T-helper 1 cell treated with Interleukin-12 subunit alpha and Interleukin-12 subunit beta and Interleukin-4 antibody, amounts not matched to agents 30 ng/mL and 1 ng/mL, for 36 hours (primary cell): ENCODE data around the gene KCNQ1. TPM values are rescaled to one million over a fixed set of nuclear protein-coding genes. Genes with fewer than 3 reads are reported as not detected.

Source experiments
- intact Hi-C: fragments of 100-400 bp; cut with micrococcal nuclease; formaldehyde crosslinking; loops from one replicate; pipeline ENCODE4 v1.15.1; 2024
- total RNA-seq: library from RNA; stranded (reverse); gene quantifications from 2 replicates; pipeline ENCODE4 v1.2.3, GENCODE V29; 2022

The KCNQ1 gene
- total RNA-seq, 1 donor from 2014 or later: 16.9 TPM

DNA sequence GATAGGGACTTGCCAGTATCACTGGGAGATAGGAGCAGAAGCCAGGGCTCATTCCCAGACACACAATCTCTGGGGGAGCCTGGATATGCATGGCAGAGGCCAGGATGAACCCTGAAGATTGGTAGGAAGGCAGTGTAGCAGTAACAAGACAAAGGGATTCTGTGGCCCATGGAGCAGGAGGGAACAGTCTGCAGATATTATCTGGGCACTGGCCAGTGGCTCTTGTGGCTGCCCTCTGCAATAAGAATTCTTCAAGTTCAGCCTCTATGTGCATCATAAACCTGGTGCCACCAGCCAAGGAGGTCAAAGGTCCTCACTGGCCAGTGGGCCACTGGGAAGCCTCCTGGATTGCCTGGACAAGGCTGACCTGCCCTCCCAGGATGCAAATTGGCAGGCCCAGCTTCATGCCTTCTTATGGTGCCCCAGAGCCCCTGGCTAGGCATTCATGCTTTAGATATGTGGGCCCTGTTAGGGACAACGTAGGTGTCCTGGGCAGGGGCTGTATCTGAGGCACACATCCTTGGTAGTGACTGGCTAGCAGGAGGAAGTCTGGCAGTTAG is 225.8 kb downstream of the KCNQ1 start:
- intact Hi-C loops: no loop called here

DNA sequence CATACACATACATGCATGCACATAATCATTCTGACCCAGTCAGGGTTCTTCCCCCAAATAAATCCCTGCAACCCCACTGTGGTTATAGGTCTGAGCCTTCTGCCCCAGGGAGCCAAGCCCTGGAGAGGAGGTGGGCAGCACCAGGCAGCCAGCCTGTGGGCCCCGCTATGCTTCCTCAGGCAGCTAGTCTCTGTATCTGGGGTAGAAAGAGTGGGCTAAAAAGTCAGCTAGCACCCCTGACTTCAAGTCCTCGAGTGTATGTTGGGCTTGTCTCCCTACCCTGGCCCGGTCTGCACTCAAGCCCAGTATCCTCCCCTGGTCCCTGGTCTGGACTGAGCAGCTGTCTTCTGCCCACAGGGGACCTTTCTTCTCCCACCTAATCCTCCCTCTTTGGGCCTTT is 226.9 kb downstream of the KCNQ1 start:
- intact Hi-C loops: no loop called here

DNA sequence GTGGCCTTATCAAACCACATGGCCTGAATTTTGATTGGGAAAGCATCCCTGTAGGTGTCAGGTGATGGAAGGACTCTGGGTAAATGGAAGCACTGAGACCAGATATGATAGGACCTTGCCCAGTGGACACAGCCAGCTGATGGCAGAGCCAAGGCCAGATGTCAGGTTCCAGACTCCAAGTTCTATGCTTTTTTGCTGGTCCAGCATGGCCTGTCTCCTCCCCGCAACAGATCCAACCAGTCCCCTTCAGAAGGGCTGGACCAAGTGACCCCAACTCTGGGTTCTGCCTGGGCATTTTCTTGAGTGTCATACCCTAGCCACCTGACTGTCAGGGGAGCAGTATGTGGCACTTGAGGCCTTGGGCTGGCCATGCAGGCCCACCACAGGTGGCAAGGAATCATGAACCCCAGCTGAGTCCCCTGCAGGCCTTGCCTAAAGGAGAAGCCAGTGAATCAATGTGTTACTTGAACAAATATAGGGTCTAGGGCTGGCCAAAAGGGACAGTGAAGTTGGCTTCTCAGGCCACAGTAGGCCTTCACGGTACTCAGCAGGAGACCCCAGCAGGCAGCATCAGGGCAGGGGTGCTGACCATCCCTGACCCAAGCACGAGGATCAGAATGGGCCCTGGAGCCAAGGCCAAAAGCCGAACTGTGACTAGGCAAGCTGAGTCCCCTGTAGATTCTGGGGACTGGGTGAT is 227.9 kb downstream of the KCNQ1 start:
- intact Hi-C loops: no loop called here

DNA sequence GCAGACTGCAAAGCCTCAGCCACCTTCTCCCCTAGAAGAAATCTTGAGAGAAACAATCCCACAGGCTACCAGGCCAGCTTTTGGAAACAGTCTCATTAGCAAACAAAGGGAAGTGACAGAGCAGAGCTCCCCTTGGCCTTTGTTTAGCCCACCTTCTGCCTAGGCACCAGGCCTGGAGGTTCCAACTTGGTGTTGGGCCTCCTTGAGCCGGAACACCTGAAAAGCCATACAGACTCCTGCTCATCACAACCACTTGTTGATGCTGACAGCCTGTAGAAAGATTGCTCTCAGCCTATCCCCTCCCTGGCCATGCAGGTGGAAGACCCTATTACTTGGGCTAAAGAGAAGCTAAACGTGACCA is 228.4 kb downstream of the KCNQ1 start:
- intact Hi-C loops: no loop called here

DNA sequence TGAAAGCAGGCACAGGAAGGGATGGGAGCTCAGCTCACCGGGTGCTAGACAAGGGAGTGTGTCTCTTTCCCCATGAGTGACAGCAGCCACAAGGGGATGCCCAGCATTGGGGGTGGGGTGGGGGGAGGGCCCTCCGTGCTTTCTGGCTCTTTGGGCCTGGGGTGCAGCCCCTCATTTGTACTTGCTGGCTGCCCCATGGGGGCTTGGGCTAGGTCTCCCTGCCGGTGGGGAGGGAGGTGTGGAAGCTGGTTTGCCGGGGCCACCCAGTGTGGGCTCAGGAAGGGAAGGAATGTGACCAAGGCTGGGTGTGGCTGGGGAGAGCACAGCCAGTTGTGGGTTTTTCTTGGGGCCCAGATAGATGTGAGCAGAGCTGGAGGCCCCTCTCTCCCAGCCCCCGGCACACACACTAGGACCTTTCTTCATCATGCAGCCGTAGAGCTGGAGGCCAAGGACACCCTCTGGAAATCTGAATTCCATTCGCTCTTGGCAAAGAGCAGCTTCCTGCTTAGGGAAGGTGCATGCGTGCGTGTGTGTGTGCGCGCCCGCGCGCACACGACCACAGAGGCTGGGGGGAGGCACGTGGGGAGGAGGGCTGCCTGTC is 229.2 kb downstream of the KCNQ1 start:
- intact Hi-C loops: no loop called here

DNA sequence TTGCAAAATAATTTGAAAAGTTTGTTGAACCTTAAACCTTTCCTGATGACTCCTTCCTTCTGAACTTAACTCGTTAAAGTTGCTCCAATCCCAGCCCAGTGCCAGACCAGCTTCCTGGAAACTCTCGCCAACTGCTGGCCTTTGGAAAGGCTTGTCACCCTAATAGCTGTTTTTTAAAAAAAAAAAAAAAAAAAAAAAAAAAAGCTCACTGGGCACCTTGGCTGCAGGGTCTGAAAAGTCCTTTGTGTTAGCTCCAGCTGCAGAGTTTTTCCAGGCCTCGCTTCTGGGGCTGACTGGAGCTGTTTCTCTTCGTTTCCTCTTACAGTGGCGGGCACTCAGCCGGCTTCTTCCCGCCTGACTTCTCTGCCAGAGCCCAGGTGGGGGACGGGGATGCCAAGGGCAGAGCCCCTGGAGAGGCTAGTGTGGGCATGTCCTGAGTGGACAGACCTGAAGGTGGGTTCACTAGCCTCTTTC is 229.9 kb downstream of the KCNQ1 start:
- intact Hi-C loops: no loop called here

DNA sequence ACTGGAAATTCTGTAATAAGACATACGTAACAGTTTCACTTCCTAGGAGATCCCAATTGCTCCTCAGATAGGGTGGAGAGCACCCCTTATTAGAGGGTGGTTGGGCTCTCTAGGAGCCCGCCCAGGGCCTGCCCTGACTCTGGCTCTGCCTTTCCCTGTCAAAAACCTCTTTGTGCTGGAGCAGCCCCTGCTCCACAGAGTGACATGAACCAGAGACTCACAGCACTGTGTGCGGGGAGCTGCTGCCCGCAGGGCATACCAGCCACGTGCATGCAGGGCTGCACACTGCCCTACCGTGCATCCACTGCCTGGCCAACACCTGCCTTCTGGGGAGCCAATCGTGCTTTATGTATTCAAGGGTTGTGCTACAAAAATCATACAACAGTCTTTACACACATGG is 230.7 kb downstream of the KCNQ1 start:
- intact Hi-C loops: no loop called here

DNA sequence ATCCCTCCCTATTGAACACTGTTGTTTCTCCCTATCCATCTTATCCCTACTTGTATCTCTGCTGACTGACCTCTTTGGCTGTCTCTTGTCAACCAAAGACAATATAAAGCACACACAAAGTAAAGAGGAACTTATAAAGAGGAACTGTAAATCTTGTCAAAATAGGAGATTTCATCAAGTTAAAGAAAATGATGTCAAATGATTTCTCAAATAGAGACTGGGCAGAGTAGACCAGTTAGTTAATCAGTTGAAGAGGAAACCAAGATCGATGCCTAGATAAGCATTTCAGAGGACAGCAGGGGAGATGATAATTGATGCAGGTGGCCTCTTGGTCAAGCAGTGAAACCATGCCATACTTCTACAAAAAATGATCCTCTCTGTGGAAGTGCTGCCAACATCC is 232.3 kb downstream of the KCNQ1 start:
- intact Hi-C loops: no loop called here

DNA sequence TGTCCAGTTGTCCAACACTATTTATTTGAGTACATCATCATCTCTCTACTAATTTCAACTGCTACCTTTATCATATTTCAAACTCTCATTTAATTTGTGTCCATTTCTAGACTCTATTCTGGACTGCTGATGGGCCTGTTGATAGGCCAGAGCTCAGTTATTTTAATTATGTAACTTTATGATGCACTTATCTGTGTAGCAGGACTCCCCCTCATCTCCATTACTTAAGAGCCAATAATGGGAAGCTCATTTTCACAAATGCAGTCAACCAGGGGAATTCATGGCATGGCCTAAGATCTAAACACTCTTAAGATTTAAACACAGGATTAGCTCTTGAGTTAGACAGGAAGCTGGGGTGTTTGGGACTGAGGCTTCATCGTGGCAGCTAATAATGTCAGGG is 233.6 kb downstream of the KCNQ1 start:
- intact Hi-C loops: no loop called here

DNA sequence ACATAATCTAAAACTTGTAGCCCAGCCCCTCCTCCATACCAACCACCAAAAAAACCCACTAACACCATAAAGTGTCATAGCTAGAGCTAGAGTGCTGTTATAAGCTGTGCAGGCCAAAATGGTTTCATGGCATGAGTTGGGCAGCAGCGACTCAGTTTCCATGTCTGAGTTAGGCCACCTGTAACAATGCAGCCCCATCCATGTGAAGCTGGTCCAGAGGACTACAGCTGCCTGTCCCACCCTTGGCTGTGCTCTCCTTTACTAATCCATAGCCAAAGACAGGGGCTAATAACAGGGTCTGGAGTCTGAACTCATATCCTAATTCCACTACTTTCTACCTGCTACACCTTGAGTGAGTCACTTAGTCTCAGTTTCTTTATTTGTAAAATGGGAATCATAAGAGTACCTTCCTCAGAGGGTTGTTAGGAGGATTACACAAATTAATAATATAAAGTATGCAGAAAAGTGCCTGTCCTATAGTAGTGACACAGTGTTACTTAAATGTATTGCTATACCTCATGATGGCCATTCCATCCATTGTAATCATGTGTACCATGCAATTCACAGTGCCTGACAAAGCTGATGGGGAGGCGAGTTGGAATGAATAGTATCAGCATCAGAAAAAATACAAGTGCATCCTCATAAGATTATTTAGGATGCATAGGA is 234.3 kb downstream of the KCNQ1 start:
- intact Hi-C loops: no loop called here

DNA sequence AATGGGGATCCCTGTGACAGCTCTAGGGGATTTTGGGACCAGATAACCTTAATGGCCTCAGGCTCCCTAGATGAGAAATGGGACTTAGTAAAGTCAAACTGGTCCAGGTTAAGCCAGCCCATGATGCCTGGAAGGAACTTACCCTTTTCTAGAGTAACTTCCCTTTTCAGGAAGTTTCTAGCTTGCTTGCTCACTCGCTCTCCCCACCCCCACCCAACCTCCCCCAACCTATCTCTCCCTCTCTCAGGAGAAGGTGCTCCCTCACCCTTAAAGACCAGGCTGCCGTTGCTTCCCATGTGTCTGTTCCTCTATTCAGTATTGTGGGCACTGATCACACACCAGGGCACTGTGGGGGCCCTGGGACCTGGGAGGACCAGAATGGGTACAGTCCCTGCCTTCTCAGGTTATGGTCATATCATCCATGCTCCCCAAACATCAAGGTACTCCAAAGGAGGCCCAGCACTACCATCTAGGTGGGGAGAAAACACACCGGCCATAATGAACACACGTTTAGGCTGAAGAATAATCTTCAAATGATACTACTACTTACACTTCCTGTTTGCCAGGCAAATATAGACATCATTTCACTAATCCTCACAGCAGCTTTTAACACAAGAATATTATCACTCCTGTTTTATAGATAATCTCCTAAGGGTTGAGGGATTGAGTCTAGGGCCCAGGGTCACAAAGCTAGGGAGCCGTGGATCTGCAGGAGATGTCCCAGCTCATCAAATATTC is 236.8 kb downstream of the KCNQ1 start:
- intact Hi-C loops: no loop called here

DNA sequence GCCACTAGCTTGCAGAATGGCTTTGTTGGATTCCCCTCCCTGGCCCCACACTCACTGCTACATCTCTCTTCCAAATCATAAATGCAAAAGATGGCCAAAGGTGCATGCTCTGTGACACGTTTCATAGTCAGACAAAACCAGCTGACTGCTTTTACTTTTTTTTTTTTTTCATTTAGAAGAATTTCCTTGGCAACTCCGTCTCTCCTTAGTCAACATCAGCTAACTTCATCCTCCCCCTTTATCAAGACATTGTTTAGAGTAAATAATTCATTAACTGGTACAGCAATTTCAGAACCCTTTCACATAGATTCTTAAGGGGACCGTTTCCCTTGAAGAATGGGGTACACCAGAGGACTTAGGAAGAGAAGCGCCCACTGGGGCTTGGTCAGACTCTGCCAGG is 239.0 kb downstream of the KCNQ1 start:
- intact Hi-C loops: no loop called here

DNA sequence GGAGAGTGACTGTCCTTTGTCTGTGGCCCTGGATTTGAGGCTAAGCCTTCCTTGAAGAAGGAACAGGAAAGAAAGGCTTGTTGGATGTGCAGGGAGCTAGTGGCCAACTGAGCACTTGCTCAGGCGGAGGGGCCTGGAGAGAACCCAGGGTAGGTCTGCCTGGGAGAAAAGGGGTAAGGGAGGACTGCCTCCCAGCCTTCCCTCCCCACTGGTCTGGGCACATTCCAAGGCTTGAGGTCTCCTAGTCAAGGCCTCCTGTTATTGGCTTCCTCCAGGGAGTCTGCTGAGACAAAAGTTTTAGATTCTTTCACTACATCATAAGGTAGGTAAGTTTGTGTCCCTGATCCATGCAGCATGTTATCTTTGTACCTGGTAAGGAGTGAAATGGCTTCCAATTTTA is 239.8 kb downstream of the KCNQ1 start:
- intact Hi-C loops: no loop called here

DNA sequence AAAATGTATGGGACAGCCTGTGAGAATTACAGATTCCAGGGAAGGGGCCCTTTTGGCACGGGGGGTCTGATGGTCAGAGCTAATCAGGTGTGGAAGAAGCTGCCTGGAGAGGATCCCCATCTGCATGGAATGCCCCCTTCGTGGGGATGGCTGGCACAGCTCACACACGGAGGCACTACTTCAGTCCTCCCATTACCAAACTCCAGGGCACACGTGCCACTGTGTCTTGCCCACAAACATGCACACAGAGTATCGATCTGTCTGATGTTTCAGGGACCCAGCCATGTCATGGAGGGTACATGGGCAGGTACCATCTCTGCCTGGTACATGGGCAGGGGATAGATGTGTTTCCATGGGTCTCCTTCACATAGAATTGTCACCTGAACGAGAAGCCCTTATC is 240.2 kb downstream of the KCNQ1 start:
- intact Hi-C loops: no loop called here

DNA sequence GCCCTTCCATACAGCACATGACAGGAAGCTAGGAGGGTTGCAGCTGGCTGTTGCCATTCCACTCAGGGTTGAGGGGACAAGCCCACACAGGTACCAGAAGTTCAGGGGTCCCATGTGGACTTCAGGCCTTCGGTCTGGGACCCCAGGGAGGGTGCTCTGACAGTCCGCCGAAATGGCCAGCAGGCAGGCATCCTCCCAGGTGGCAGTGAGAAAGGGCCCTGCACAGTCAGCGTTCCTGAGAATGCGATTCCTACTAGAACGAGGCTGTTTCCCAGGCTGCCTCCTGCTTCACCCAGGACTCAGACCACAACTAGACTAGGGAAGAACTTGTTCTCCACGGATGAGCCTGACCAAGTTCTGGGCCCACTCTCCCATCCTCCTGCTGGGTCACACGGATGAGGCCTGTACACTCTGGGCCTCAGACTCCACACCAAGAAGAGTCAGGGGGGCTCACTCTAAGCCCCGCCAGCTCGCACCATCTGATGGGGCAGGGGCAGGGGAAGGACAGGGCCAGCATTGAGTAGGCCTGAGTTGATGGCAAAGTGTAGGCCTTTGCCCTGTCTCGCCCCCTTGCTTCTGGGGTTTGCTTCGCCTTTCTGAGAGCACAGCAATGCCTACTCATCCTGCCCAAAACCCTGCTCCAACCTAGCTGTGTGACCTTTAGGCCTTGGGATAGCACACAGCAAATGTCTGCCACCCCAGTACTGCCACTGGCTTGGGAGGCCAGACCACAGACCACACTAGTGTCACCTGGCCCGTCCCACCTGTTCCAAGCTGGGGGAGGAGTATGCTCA is 241.0 kb downstream of the KCNQ1 start:
- intact Hi-C loops: no loop called here

DNA sequence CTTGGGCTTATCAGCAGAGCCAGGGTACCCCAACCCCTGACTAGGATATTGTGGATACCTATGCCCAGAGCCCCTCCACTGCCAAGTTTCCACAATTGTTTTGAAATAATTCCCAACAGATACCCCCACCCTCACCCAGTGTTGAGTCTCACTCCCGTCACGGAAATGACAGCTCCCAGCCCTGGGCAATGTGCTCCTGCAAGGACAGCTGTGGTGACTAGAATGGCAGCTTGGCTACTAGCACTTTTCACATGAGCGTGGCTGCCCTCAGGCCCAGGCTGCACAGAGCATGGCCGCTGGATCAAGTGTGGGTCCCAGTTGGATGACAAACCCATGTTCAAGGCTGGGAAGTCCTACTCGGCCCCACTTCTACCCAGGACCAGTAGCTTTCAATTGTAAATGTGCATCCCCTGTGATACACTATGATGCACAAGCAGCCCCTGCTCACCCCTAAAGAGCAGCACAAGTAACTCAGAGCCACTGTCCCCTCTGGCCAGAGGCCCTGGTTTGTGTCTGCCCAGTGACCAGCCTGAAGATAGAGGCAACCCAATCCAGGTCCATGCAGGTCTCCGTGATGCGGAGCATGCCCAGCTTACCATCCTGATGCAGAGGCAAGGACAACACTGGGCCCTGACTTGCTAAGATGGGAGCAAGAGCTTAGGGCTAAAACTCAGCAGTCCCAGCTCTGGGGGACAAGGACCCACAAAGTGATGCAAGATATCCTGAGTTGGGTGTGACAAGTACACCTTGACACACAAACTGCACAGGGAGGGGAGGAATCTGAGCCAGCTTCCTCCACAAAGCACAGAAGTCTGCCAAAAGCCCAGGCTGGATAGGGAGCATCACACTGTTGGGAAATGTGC is 241.8 kb downstream of the KCNQ1 start:
- intact Hi-C loops: no loop called here

DNA sequence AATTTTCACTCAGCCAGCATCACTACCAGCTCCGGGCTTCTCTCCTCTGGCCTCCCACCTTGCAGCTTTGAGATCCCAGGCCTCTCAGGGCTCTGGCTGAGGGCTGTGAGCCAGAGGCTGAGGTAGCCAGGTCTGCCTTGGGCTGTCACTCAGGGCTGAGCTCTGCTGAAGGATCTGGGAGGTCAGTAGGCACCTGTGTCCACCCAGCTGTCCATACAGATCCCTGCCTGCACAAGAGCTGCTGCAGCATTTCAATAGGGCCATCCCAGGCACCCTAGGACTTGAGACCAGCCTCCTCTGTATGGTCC is 242.4 kb downstream of the KCNQ1 start:
- intact Hi-C loops: no loop called here

DNA sequence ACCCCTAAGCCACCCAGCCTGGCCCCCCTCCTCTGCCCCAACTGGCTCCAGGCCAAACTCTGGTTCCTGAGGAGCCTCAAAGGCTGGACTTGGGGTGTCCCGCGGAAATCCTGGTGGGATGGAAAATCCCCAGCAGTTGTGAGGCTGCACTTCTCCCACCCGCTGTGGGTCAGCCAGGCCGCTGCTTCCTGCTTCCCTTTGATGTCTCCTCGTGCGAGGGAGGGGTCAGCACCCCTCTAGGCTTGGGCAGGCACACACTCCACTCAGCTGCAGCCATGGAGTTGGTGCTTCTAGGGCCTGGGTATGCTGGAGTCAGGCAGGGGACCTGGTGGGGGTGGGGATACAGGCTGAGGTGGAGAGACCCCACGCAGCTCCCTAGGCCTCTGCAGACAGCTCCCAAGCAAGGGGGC is 243.0 kb downstream of the KCNQ1 start:
- intact Hi-C loops: no loop called here

DNA sequence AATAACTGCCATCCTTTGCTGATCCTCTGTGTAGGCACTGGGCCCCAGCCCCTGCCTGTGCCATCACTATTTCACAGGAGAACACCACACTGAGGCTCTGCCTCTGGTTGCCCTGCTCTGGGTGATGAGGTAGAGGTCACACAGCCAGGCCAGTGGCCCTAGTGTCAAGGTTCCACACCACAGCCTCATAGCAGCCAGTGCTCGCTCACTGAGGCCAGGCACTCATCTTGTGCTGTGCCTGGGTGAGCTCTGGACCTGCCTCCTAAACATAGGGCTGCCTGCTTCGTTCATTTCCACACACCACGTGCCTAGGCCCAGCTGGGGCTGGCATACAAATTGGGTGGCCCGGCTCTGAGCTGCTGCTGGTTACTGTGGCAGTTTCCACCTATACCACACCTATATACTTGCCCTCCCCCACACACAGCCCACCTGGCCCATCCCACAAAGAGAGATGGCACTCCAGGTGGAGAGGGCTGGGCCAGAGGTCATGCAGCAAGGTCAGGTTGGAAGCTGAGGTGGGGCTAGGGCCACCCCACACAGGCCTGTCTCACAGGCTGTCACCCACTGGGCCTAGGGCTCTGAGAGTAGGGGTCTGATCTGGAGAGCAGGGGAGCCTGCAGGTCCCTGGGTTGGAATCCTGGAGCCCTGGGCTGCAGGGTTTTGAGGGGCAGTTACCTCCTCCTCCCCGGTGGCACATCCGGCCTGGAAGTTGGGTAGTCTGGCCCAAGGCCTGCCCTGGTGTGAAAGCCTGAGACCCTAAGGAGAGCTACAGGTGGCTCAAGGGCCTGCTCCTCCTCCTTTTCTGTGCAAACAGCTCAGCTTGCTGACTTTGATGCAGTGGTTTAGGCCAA is 243.8 kb downstream of the KCNQ1 start:
- intact Hi-C loops: no loop called here
